Measurements from ENCODE around the gene FNDC10.
"Not testable (repeated sequence)": the region's sequence is repeated elsewhere in the genome, so short reads cannot be mapped to it uniquely, and the experiment has no call there.

DNA sequence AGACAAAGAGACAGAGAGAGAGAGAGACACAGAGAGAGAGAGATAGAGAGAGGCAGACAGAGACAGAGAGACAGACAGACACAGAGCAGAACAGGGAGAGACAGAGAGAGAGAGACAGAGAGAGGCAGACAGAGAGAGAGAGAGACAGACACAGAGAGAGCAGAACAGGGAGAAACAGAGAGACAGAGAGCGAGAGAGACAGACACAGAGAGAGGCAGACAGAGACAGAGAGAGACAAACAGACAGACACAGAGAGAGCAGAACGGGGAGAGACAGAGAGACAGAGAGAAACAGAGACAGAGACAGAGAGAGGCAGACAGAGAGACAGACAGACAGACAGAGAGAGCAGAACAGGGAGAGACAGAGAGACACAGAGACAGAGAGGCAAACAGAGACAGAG is 4.6 kb downstream of the FNDC10 start:
- TF ChIP-seq, protein P1, sequence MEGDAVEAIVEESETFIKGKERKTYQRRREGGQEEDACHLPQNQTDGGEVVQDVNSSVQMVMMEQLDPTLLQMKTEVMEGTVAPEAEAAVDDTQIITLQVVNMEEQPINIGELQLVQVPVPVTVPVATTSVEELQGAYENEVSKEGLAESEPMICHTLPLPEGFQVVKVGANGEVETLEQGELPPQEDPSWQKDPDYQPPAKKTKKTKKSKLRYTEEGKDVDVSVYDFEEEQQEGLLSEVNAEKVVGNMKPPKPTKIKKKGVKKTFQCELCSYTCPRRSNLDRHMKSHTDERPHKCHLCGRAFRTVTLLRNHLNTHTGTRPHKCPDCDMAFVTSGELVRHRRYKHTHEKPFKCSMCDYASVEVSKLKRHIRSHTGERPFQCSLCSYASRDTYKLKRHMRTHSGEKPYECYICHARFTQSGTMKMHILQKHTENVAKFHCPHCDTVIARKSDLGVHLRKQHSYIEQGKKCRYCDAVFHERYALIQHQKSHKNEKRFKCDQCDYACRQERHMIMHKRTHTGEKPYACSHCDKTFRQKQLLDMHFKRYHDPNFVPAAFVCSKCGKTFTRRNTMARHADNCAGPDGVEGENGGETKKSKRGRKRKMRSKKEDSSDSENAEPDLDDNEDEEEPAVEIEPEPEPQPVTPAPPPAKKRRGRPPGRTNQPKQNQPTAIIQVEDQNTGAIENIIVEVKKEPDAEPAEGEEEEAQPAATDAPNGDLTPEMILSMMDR (IDR thresholded peaks at IDR 0.05; ENCODE audit: low read length): not testable (repeated sequence)
- TF ChIP-seq EZH2 (IDR thresholded peaks at IDR 0.05; ENCODE audit: borderline replicate concordance, low read length): not testable (repeated sequence)

Data from OCI-LY1 (cell line).